Keratinocyte (primary cell): Measurements from ENCODE around the gene TRIM66. TPM values are rescaled to one million over a fixed set of nuclear protein-coding genes. Genes with fewer than 3 reads are reported as not detected.

Experiments used
- DNase-seq: peaks from one replicate; pipeline ENCODE4 v3.0.0-alpha.2; 2011; ENCODE audit warnings: low read depth, missing footprints, low spot score
- FAIRE-seq: peaks from 2 replicates; lab custom pipeline; 2011; peaks lifted over from hg19 to GRCh38; lab: Jason Lieb, UNC
- H2AFZ ChIP-seq: 2 replicates; pipeline ENCODE4 v1.6.0; 2012; ENCODE audit warnings: low read length, control low read depth, inconsistent platforms; ENCODE audit not compliant: control insufficient read depth
- H3K27ac ChIP-seq: 2 replicates; pipeline ENCODE4 v1.5.1; 2011; ENCODE audit warnings: low read length; ENCODE audit not compliant: control insufficient read depth, insufficient read depth
- H3K27me3 ChIP-seq: 3 replicates; pipeline ENCODE4 v1.6.0; 2011; ENCODE audit warnings: low read length; ENCODE audit not compliant: control insufficient read depth, insufficient read depth; ENCODE audit errors: extremely low read depth
- H3K36me3 ChIP-seq, 2 experiments: 2 replicates in 1 of 2; 3 replicates in 1 of 2; pipeline ENCODE4 v1.5.1; 2011; ENCODE audit warnings: low read length in 2 of 2, mild to moderate bottlenecking in 1 of 2; ENCODE audit not compliant: control insufficient read depth in 2 of 2, insufficient read depth in 2 of 2; ENCODE audit errors: extremely low read depth in 1 of 2
- H3K4me1 ChIP-seq: 3 replicates; pipeline ENCODE4 v1.5.1; 2011; ENCODE audit warnings: low read length; ENCODE audit not compliant: control insufficient read depth, insufficient read depth; ENCODE audit errors: extremely low read depth
- H3K4me2 ChIP-seq: 3 replicates; pipeline ENCODE4 v1.6.0; 2011; ENCODE audit warnings: low read depth, low read length; ENCODE audit not compliant: control insufficient read depth, insufficient read depth; ENCODE audit errors: extremely low read depth
- H3K4me3 ChIP-seq, 3 experiments: fragments of 200-600 bp in 1 of 3; sonication (generic) in 1 of 3; 2 replicates in 2 of 3; 3 replicates in 1 of 3; pipeline ENCODE4 v1.5.1; 2011 to 2016; ENCODE audit warnings: low read length in 3 of 3, mild to moderate bottlenecking in 3 of 3, control low read depth in 2 of 3, inconsistent platforms in 1 of 3, low read depth in 1 of 3, mixed read lengths in 1 of 3, mixed run types in 1 of 3, moderate library complexity in 1 of 3; ENCODE audit not compliant: control insufficient read depth in 2 of 3, insufficient read depth in 2 of 3; ENCODE audit errors: extremely low read depth in 1 of 3
- H3K79me2 ChIP-seq: 2 replicates; pipeline ENCODE4 v1.6.0; 2012; ENCODE audit warnings: low read length; ENCODE audit not compliant: control insufficient read depth, insufficient read depth
- H3K9ac ChIP-seq: 3 replicates; pipeline ENCODE4 v1.6.0; 2011; ENCODE audit warnings: low read length; ENCODE audit not compliant: control insufficient read depth, insufficient read depth; ENCODE audit errors: extremely low read depth
- H3K9me1 ChIP-seq: 3 replicates; pipeline ENCODE4 v1.6.0; 2011; ENCODE audit warnings: low read length; ENCODE audit not compliant: control insufficient read depth, insufficient read depth; ENCODE audit errors: extremely low read depth
- H3K9me3 ChIP-seq: 2 replicates; pipeline ENCODE4 v1.5.1; 2012; ENCODE audit warnings: low read depth, low read length; ENCODE audit not compliant: control insufficient read depth
- H4K20me1 ChIP-seq: 3 replicates; pipeline ENCODE4 v1.6.0; 2011; ENCODE audit warnings: low read length; ENCODE audit not compliant: control insufficient read depth, insufficient read depth; ENCODE audit errors: extremely low read depth
- EZH2 ChIP-seq: IDR thresholded peaks from one replicate; pipeline ENCODE4 v1.6.1; 2012; ENCODE audit warnings: inconsistent platforms, mild to moderate bottlenecking, low read length, moderate library complexity
- dilution Hi-C: fragments of 300-500 bp; cut with MboI; formaldehyde crosslinking; loops from one replicate; pipeline ENCODE4 v1.7.0; 2020; ENCODE audit warnings: low sequenced_read_pairs; ENCODE audit not compliant: extremely low pct_ligation_motif_present
- polyA plus RNA-seq, 5 experiments: library from polyadenylated mRNA; depleted of rRNA in 3 of 5; stranded (reverse) in 3 of 5; stranded (forward) in 1 of 5; unstranded in 1 of 5; fragments of >200 nt; gene quantifications; 1 replicate in 1 of 5; 2 replicates in 3 of 5; 3 replicates in 1 of 5; pipeline versions ENCODE4 v1.2.1 to v1.2.3, GENCODE V29; 2011 to 2012; ENCODE audit warnings: missing spikeins in 2 of 5, low read depth in 1 of 5, low replicate concordance in 1 of 5
- TF ChIP-seq, protein P1 (sequence below), 3 experiments: IDR thresholded peaks in 1 of 3; conservative IDR thresholded peaks in 1 of 3; optimal IDR thresholded peaks in 1 of 3; 2 replicates in 2 of 3; 3 replicates in 1 of 3; pipeline versions ENCODE3 to v1.5.1; 2011; ENCODE audit warnings: low read length in 3 of 3, mild to moderate bottlenecking in 3 of 3, moderate library complexity in 2 of 3, control low read depth in 1 of 3, inconsistent platforms in 1 of 3; ENCODE audit not compliant: insufficient read depth in 2 of 3; ENCODE audit errors: extremely low read depth in 1 of 3

The TRIM66 gene
- polyA plus RNA-seq, 1 donor (not counting 4 experiments of a cell fraction or from before 2014, with no cell fraction given): 5.1 TPM

DNA sequence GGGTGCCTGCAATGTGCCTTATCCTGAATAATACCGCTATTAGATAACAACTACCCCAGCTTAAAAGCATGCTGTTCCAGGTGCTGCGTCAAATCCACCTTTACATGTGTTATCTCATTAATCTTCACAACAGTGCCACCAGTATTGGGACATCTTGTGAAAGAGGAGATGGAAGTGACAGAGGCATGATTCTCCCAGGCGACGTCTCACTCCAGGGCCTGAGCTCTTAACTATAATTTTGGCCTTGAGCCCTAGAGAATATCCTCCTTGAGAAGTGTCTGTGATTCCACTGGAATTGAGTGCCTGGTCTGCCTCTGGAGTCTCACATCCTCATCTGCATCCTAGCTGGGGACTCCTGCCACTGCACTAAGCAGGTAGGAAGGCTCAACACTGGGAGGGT lies 43.9 kb upstream of the TRIM66 start:
- no peak overlapping the region for H2AFZ ChIP-seq
- H3K4me1 ChIP-seq: peaks cover 9% of the 10 kb centered on the region
- no peaks in the 10 kb centered on the region for H3K79me2 ChIP-seq
- H3K9me3 ChIP-seq: no peaks in the 10 kb centered on the region
- H3K9me1 ChIP-seq: no peaks in the 10 kb centered on the region
- H3K36me3 ChIP-seq: peaks cover 22 to 23% of the 10 kb centered on the region in 2 experiments
- dilution Hi-C loops: no loop called here
- no peaks in the 10 kb centered on the region for H3K27me3 ChIP-seq
- FAIRE-seq (no peak), DNase-seq (no peak)
- no peak overlapping the region for H3K4me2 ChIP-seq
- TF ChIP-seq, protein P1, sequence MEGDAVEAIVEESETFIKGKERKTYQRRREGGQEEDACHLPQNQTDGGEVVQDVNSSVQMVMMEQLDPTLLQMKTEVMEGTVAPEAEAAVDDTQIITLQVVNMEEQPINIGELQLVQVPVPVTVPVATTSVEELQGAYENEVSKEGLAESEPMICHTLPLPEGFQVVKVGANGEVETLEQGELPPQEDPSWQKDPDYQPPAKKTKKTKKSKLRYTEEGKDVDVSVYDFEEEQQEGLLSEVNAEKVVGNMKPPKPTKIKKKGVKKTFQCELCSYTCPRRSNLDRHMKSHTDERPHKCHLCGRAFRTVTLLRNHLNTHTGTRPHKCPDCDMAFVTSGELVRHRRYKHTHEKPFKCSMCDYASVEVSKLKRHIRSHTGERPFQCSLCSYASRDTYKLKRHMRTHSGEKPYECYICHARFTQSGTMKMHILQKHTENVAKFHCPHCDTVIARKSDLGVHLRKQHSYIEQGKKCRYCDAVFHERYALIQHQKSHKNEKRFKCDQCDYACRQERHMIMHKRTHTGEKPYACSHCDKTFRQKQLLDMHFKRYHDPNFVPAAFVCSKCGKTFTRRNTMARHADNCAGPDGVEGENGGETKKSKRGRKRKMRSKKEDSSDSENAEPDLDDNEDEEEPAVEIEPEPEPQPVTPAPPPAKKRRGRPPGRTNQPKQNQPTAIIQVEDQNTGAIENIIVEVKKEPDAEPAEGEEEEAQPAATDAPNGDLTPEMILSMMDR (optimal IDR thresholded peaks at IDR 0.05 in 1 of 3, IDR thresholded peaks at IDR 0.05 in 1 of 3, conservative IDR thresholded peaks at IDR 0.05 in 1 of 3; ENCODE audit: extremely low read depth in 1 of 3, insufficient read depth in 2 of 3, low read length in 3 of 3): no peak
- no peak for TF ChIP-seq EZH2
- H3K4me3 ChIP-seq: no peak overlapping the region
- no peak overlapping the region for H3K9ac ChIP-seq
- no peaks in the 10 kb centered on the region for H4K20me1 ChIP-seq
- H3K27ac ChIP-seq: no peak overlapping the region

DNA sequence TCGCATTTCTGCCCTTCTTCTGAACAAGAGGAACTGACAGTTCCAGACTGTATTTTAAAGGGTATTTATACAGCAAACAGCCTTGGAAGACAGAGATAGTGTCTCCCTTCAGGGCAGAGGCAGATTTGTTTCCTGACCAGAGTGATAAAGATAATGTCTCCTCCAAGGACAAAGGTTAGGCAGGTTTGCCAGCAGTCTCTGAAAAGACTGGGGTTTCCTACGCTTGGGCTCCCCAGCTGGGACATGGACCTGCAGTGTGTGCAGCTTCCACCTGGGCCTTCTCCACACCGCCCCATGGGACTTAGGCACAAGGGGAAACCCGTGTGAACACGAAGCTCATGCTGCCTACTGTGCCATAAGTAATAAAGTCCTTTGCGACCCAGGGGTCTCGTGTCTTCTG lies 42.2 kb upstream of the TRIM66 start:
- no peak for FAIRE-seq
- H3K9me3 ChIP-seq: no peaks in the 10 kb centered on the region
- H3K4me1 ChIP-seq: peaks cover 26% of the 10 kb centered on the region

More for the DNA sequence above, 42.2 kb upstream of the TRIM66 start:
- H3K9ac ChIP-seq: no peak overlapping the region
- dilution Hi-C loops: no loop called here
- H3K79me2 ChIP-seq: no peaks in the 10 kb centered on the region
- H3K27me3 ChIP-seq: no peaks in the 10 kb centered on the region
- peaks cover 20 to 22% of the 10 kb centered on the region in 2 experiments for H3K36me3 ChIP-seq
- H3K27ac ChIP-seq: no peak overlapping the region
- no peak for DNase-seq
- no peak overlapping the region for H3K4me3 ChIP-seq
- no peak overlapping the region for H2AFZ ChIP-seq
- no peaks in the 10 kb centered on the region for H3K9me1 ChIP-seq
- no peak overlapping the region for H3K4me2 ChIP-seq
- H4K20me1 ChIP-seq: no peaks in the 10 kb centered on the region
- TF ChIP-seq EZH2: no peak
- TF ChIP-seq, protein P1 (optimal IDR thresholded peaks at IDR 0.05 in 1 of 3, IDR thresholded peaks at IDR 0.05 in 1 of 3, conservative IDR thresholded peaks at IDR 0.05 in 1 of 3; ENCODE audit: extremely low read depth in 1 of 3, insufficient read depth in 2 of 3, low read length in 3 of 3): no peak
